PC-9 (cell line): ENCODE results near the gene UBAP1. TPM values are rescaled to one million over a fixed set of nuclear protein-coding genes. Genes with fewer than 3 reads are reported as not detected.

Source experiments
- BruUV-seq: library from RNA; stranded (reverse); fragments of 400-500 nt; replicated peaks from 2 replicates; lab custom pipeline; 2021; lab: Mats Ljungman, UMichigan
- CTCF ChIA-PET: fragments of 300-600 bp; sonication (Branson Sonifier 250); formaldehyde crosslinking; loops from one replicate; lab custom pipeline; 2022; ENCODE audit warnings: antibody characterized with exemption; lab: Charles Lee
- POLR2A ChIA-PET: fragments of 300-600 bp; sonication (Branson Sonifier 250); formaldehyde crosslinking; loops from one replicate; lab custom pipeline; 2022; ENCODE audit warnings: antibody characterized with exemption; ENCODE audit not compliant: unreplicated experiment; lab: Charles Lee
- DNase-seq, 2 experiments: peaks; one replicate each; pipeline versions ENCODE4 v3.0.0 to v3.0.0-alpha.2; 2015 to 2022; ENCODE audit warnings: mixed read lengths in 1 of 2
- H2AFZ ChIP-seq: fragments of 200-600 bp; sonication (generic); 2 replicates; pipeline ENCODE4 v1.8.1; 2017; ENCODE audit warnings: antibody characterized with exemption
- H3F3A ChIP-seq: fragments of 200-600 bp; sonication (generic); 2 replicates; pipeline ENCODE4 v1.8.1; 2017; ENCODE audit warnings: antibody characterized with exemption, mild to moderate bottlenecking, low read depth; ENCODE audit not compliant: insufficient read depth
- H3K27ac ChIP-seq: fragments of 200-600 bp; sonication (generic); 2 replicates; pipeline ENCODE4 v1.6.1; 2016; ENCODE audit warnings: mixed run types
- H3K27me3 ChIP-seq: fragments of 200-600 bp; sonication (generic); 2 replicates; pipeline ENCODE4 v1.6.1; 2016; ENCODE audit warnings: low read depth, mixed run types; ENCODE audit not compliant: insufficient read depth
- H3K36me3 ChIP-seq: fragments of 200-600 bp; sonication (generic); 2 replicates; pipeline ENCODE4 v1.6.1; 2016; ENCODE audit warnings: low read depth, mixed run types
- H3K4me1 ChIP-seq: fragments of 200-600 bp; sonication (generic); replicated peaks from 2 replicates; pipeline ENCODE4 v1.6.1; 2016; ENCODE audit warnings: mixed run types; ENCODE audit not compliant: insufficient read depth
- H3K4me2 ChIP-seq: fragments of 200-600 bp; sonication (generic); 2 replicates; pipeline ENCODE4 v1.6.1; 2017; ENCODE audit warnings: mixed run types
- H3K4me3 ChIP-seq: fragments of 200-600 bp; sonication (generic); 2 replicates; pipeline ENCODE4 v1.6.1; 2016; ENCODE audit warnings: mixed run types
- H3K79me2 ChIP-seq: fragments of 200-600 bp; sonication (generic); 2 replicates; pipeline ENCODE4 v1.6.1; 2017; ENCODE audit warnings: low read depth, mixed run types
- H3K9me2 ChIP-seq: fragments of 200-600 bp; sonication (generic); 2 replicates; pipeline ENCODE4 v1.8.1; 2017; ENCODE audit warnings: mild to moderate bottlenecking; ENCODE audit not compliant: insufficient read depth
- H3K9me3 ChIP-seq: fragments of 200-600 bp; sonication (generic); 2 replicates; pipeline ENCODE4 v1.8.1; 2016; ENCODE audit warnings: low read depth; ENCODE audit not compliant: insufficient read depth
- H4K20me1 ChIP-seq: fragments of 200-600 bp; sonication (generic); 2 replicates; pipeline ENCODE4 v1.8.1; 2017; ENCODE audit not compliant: insufficient read depth
- CTCF ChIP-seq: fragments of 200-600 bp; sonication (generic); conservative IDR thresholded peaks from 2 replicates; pipeline ENCODE4 v1.6.1; 2017; ENCODE audit warnings: mixed run types, antibody characterized with exemption, mild to moderate bottlenecking, moderate library complexity
- EZH2 ChIP-seq: fragments of 200-600 bp; sonication (generic); IDR thresholded peaks from 2 replicates; pipeline ENCODE4 v1.8.0; 2017; ENCODE audit warnings: antibody characterized with exemption, low read depth
- intact Hi-C: fragments of 100-400 bp; cut with micrococcal nuclease; formaldehyde crosslinking; loops from one replicate; pipeline ENCODE4 v1.10.0; 2022; ENCODE audit not compliant: unreplicated experiment
- total RNA-seq: library from RNA; stranded (reverse); gene quantifications from 2 replicates; pipeline ENCODE4 v1.2.3, GENCODE V29; 2021

Gene UBAP1
- total RNA-seq, 1 experiment from 2014 or later: 33.8 TPM

DNA sequence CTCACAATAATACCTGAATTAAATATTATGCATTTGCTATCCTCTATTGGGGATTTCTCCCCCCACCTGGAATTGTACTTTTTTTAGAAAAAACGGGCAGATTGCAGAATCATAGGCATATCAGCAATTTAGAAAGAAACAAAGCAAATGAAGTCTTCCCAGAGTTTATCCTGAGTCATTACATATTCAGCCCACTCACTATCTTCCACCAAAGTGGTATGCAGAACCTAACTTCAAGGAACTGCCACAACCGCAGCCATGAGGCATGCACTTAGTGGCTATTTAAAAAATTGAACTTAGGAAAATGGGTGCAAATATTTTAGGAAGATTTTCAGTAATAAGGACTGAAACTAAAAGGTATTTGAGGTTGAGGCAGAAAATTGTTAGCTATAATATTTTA, 48.6 kb downstream of the UBAP1 start:
- ChIA-PET POLR2A (no interaction called here), CTCF (no interaction called here)
- BruUV-seq: no TSS peak
- intact Hi-C loops: no loop called here
- Histone ChIP-seq H3K4me3 (no peak overlapping the region), H2AFZ (no peak overlapping the region), H3K27me3 (no peaks in the 10 kb centered on the region), H3K4me2 (no peak overlapping the region), H4K20me1 (peaks cover 10% of the 10 kb centered on the region; the same call in 1 of the 2 replicates), H3K9me3 (no peaks in the 10 kb centered on the region), H3K4me1 (0 out of 2 replicates have a peak, but pooled peaks cover under 1% of the 10 kb centered on the region), H3K27ac (no peak overlapping the region), H3K36me3 (no peaks in the 10 kb centered on the region), H3K9me2 (no peaks in the 10 kb centered on the region), H3K79me2 (peaks cover 17% of the 10 kb centered on the region), H3F3A (peaks cover 6% of the 10 kb centered on the region; the same call in 1 of the 2 replicates)
- TF ChIP-seq CTCF: no peak
- TF ChIP-seq EZH2: no peak
- no peak for DNase-seq

DNA sequence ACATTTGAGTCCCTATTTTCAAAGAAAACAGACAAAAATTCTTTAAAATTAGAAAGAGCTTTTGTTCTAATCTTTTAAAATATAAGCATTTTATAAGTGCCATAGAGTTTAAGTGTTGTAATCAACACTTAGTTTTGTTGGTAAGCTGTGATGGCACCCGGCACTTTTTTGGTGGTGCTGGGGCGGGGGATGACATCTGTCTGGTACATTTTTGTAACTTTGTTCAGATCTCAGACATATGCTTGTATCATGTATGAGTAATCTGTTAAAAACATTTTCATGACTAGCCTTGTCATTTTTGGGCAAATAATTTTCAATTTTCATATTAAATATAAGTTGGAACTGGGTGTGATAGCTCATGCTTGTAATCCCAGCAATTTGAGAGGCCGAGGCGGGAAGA, 51.7 kb downstream of the UBAP1 start:
- Histone ChIP-seq H3K27ac (no peak overlapping the region), H3K79me2 (0 out of 2 replicates have a peak, but pooled peaks cover 2% of the 10 kb centered on the region), H3K36me3 (no peaks in the 10 kb centered on the region), H3K4me1 (no peaks in the 10 kb centered on the region), H3K4me2 (no peak overlapping the region), H2AFZ (no peak overlapping the region), H4K20me1 (peaks cover 4% of the 10 kb centered on the region; the same call in 1 of the 2 replicates), H3K4me3 (no peak overlapping the region), H3K9me3 (no peaks in the 10 kb centered on the region), H3F3A (no peaks in the 10 kb centered on the region), H3K27me3 (no peaks in the 10 kb centered on the region), H3K9me2 (no peaks in the 10 kb centered on the region)
- BruUV-seq: no TSS peak
- no peak for TF ChIP-seq EZH2
- no peak for TF ChIP-seq CTCF
- intact Hi-C loops: no loop called here
- no peak for DNase-seq
- CTCF ChIA-PET: interaction anchor here (0.5 kb wide), 1 partner anchor 996 kb away, joined by 3 read pairs; no protein-coding TSS in a partner anchor
- POLR2A ChIA-PET: no interaction called here

DNA sequence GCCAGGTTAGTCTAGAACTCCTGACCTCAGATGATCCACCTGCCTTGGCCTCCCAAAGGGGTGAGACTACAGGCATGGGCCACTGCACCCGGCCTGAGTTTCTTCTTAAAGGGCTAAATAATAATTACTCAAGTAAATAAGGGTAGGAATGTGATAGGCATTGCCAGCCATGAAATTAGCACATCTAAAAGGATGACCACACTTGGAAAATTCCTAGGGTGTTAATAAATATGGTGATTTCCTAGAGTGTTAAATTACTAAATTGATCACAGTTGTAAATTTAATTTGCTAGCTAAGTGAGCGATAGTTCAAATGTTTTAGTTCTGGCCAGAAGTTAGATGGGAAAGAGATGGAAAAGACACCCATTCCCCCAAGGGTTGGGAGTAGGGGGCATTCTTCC, 53.4 kb downstream of the UBAP1 start:
- Histone ChIP-seq H3K27me3 (no peaks in the 10 kb centered on the region), H3K4me1 (no peaks in the 10 kb centered on the region), H3F3A (no peaks in the 10 kb centered on the region), H4K20me1 (no peaks in the 10 kb centered on the region), H3K9me2 (no peaks in the 10 kb centered on the region), H3K27ac (no peak overlapping the region), H3K36me3 (no peaks in the 10 kb centered on the region), H3K79me2 (0 out of 2 replicates have a peak, but pooled peaks cover 2% of the 10 kb centered on the region), H2AFZ (no peak overlapping the region), H3K9me3 (no peaks in the 10 kb centered on the region), H3K4me3 (no peak overlapping the region), H3K4me2 (no peak overlapping the region)
- intact Hi-C loops: no loop called here
- TF ChIP-seq EZH2 (no peak), CTCF (no peak)
- ChIA-PET CTCF (no interaction called here), POLR2A (no interaction called here)
- no TSS peak for BruUV-seq
- no peak for DNase-seq
